Urinary bladder (tissue), 4 donors: Measurements from ENCODE around the gene SBNO2. TPM values are rescaled to one million over a fixed set of nuclear protein-coding genes. Genes with fewer than 3 reads are reported as not detected.

ENCODE experiments used
- DNase-seq: peaks from one replicate; pipeline ENCODE4 v3.0.0-alpha.2; 2015; ENCODE audit errors: extremely low spot score
- H3K27ac ChIP-seq: one replicate; pipeline ENCODE4 v1.5.1; 2013; ENCODE audit warnings: low read depth, mild to moderate bottlenecking, moderate library complexity
- H3K36me3 ChIP-seq: one replicate; pipeline ENCODE4 v1.6.1; 2013; ENCODE audit warnings: mild to moderate bottlenecking, moderate library complexity; ENCODE audit not compliant: insufficient read depth
- H3K4me1 ChIP-seq: one replicate; pipeline ENCODE4 v1.6.1; 2013; ENCODE audit warnings: mild to moderate bottlenecking, moderate library complexity; ENCODE audit not compliant: insufficient read depth
- H3K4me3 ChIP-seq: one replicate; pipeline ENCODE4 v1.5.1; 2013; ENCODE audit warnings: low read depth, low read length
- WGBS: extraction: QIAGEN DNeasy Blood & Tissue Kit; methylation state at CpG from one replicate; pipeline ENCODE4 v1.1.7; 2013; 5-methylcytosine and 5-hydroxymethylcytosine counted together
- polyA plus RNA-seq: library from polyadenylated mRNA; stranded (reverse); fragments of 200-250 nt; gene quantifications from one replicate; pipeline ENCODE4 v1.2.3, GENCODE V29; 2013
- total RNA-seq: library from RNA; depleted of rRNA; stranded (reverse); fragments of >200 nt; gene quantifications from one replicate; pipeline ENCODE4 v1.2.3, GENCODE V29; 2014
- donor health status: healthy with polysubstance abuse.
- donor health status: healthy.

SBNO2 gene
- total and polyA plus RNA-seq, 2 donors = 7.6 to 44.8 TPM

- no peak for DNase-seq
- WGBS = 22% methylated on average over 21 of the region's 21 CpGs
- H3K36me3 ChIP-seq = no peaks in the 10 kb centered on the region
- H3K4me1 ChIP-seq = peaks cover 3% of the 10 kb centered on the region
- no peak overlapping the region for H3K4me3 ChIP-seq
- no peak overlapping the region for H3K27ac ChIP-seq
These were observed 103.5 kb downstream of the SBNO2 start for GRCh38 chr19:1070576-1070930.

- peak overlapping the region; percentile 42 for H3K4me3 ChIP-seq
- H3K36me3 ChIP-seq = no peaks in the 10 kb centered on the region
- 57% methylated on average over 25 of the region's 25 CpGs for WGBS
- no peak overlapping the region for H3K27ac ChIP-seq
- DNase-seq = no peak
- peaks cover 3% of the 10 kb centered on the region for H3K4me1 ChIP-seq
These were observed 104.9 kb downstream of the SBNO2 start for GRCh38 chr19:1069009-1069779.

GRCh38 chr19:1068009-1069001 lies 105.8 kb downstream of the SBNO2 start:
- DNase-seq = no peak
- Histone ChIP-seq H3K4me3 (peak overlapping the region; percentile 42), H3K27ac (no peak overlapping the region), H3K4me1 (peaks cover 3% of the 10 kb centered on the region), H3K36me3 (no peaks in the 10 kb centered on the region)
- WGBS = 64% methylated on average over 45 of the region's 45 CpGs

- Histone ChIP-seq H3K36me3 (no peaks in the 10 kb centered on the region), H3K4me1 (peaks cover 3% of the 10 kb centered on the region), H3K27ac (no peak overlapping the region), H3K4me3 (peak overlapping the region; percentile 42)
- WGBS = 3% methylated on average over 38 of the region's 38 CpGs
- DNase-seq = no peak
These were observed 106.6 kb downstream of the SBNO2 start for GRCh38 chr19:1067341-1067957.

- peak within 1 kb of the TSS; percentile 42 for H3K4me3 ChIP-seq
- H3K4me1 ChIP-seq = peaks cover 3% of the 10 kb centered on the region
- 5% methylated on average over 61 of the region's 61 CpGs for WGBS
- H3K27ac ChIP-seq = no peak within 1 kb of the TSS
- DNase-seq = no peak
- no peaks in the 10 kb centered on the region for H3K36me3 ChIP-seq
These were observed 107.2 kb downstream of the SBNO2 start, which contains the start of gene ARHGAP45 for GRCh38 chr19:1066748-1067340. Gene ARHGAP45 (plus strand): TSS chr19:1067167. CDS start chr19:1067406, 239 bp downstream.

- Histone ChIP-seq H3K4me1 (peaks cover 3% of the 10 kb centered on the region), H3K36me3 (no peaks in the 10 kb centered on the region), H3K4me3 (no peak overlapping the region), H3K27ac (no peak overlapping the region)
- 31% methylated on average over 17 of the region's 17 CpGs for WGBS
- no peak for DNase-seq
These were observed 107.8 kb downstream of the SBNO2 start for GRCh38 chr19:1066251-1066747.

GRCh38 chr19:1065606-1066109 lies 108.4 kb downstream of the SBNO2 start:
- Histone ChIP-seq H3K27ac (no peak overlapping the region), H3K4me3 (no peak overlapping the region), H3K4me1 (peaks cover 2% of the 10 kb centered on the region), H3K36me3 (no peaks in the 10 kb centered on the region)
- DNase-seq = no peak
- WGBS = 56% methylated on average over 17 of the region's 17 CpGs

GRCh38 chr19:1064661-1065605 lies 109.1 kb downstream of the SBNO2 start:
- DNase-seq = no peak
- Histone ChIP-seq H3K4me1 (peaks cover 2% of the 10 kb centered on the region), H3K27ac (no peak overlapping the region), H3K36me3 (no peaks in the 10 kb centered on the region), H3K4me3 (no peak overlapping the region)
- 10% methylated on average over 60 of the region's 60 CpGs for WGBS

GRCh38 chr19:1063909-1064660 lies 110.0 kb downstream of the SBNO2 start:
- WGBS = 76% methylated on average over 37 of the region's 37 CpGs

GRCh38 chr19:1063030-1063908 lies 110.8 kb downstream of the SBNO2 start:
- H3K36me3 ChIP-seq = no peaks in the 10 kb centered on the region
- no peak for DNase-seq
- no peak overlapping the region for H3K4me3 ChIP-seq
- H3K4me1 ChIP-seq = peaks cover 2% of the 10 kb centered on the region
- WGBS = 81% methylated on average over 37 of the region's 37 CpGs
- no peak overlapping the region for H3K27ac ChIP-seq

More at GRCh38 chr19:1063909-1064660, 110.0 kb downstream of the SBNO2 start:
- no peaks in the 10 kb centered on the region for H3K36me3 ChIP-seq
- H3K4me3 ChIP-seq = no peak overlapping the region
- no peak overlapping the region for H3K27ac ChIP-seq
- peaks cover 2% of the 10 kb centered on the region for H3K4me1 ChIP-seq
- DNase-seq = no peak
